H1 (cell line): Measurements from ENCODE around the gene COG3. TPM values are rescaled to one million over a fixed set of nuclear protein-coding genes. Genes with fewer than 3 reads are reported as not detected.

Experiments used
- TBP ChIP-seq: IDR thresholded peaks from 2 replicates; pipeline ENCODE4 v1.6.1; 2011; ENCODE audit warnings: low read depth, low read length, improper control_type of control experiment
- polyA plus RNA-seq, 7 experiments: library from polyadenylated mRNA; depleted of rRNA in 3 of 7; stranded (reverse) in 5 of 7; unstranded in 2 of 7; fragments of >200 nt in 5 of 7; fragments of 200-250 nt in 2 of 7; gene quantifications; 1 replicate in 5 of 7; 2 replicates in 1 of 7; 4 replicates in 1 of 7; pipeline versions ENCODE4 v1.2.1 to v1.2.3, GENCODE V29; 2011 to 2013; ENCODE audit warnings: missing spikeins in 2 of 7, mixed read lengths in 2 of 7
- total RNA-seq: library from RNA; stranded (reverse); fragmentation: NEBNext Ultra II Directional; extraction: Animal tissue kit (Norgen Biotek cat#: 25700); gene quantifications from 2 replicates; pipeline ENCODE4 v1.2.1, GENCODE V29; 2021

The COG3 gene
- total and polyA plus RNA-seq, 2 of the 8 experiments (the other 6 are each of a cell fraction or from before 2014, with no cell fraction given), result 12.7 to 13.5 TPM

GRCh38 chr13:45510672-45511071 lies 45.9 kb downstream of the COG3 start (continued):
- no peak for TF ChIP-seq TBP
